ENCODE measurements around the gene RXRA. TPM values are rescaled to one million over a fixed set of nuclear protein-coding genes. Genes with fewer than 3 reads are reported as not detected.

Gene RXRA
- polyA plus RNA-seq, 1 of the 3 experiments (the other 2 are of a cell fraction), result 7.6 TPM

- no peaks in the 10 kb centered on the region for H3K27me3 ChIP-seq (ENCODE audit: insufficient read depth)
Observed at GRCh38 chr9:134431095-134431494, 104.8 kb downstream of the RXRA start.

More at GRCh38 chr9:134431095-134431494, 104.8 kb downstream of the RXRA start:
- H3K36me3 ChIP-seq (replicated peaks in 1 of 2; ENCODE audit: control insufficient read depth in 1 of 2, insufficient read depth in 2 of 2, low read length in 1 of 2), result peaks cover 2 to 4% of the 10 kb centered on the region in 2 experiments
- H3K9ac ChIP-seq, result no peak overlapping the region
- TF ChIP-seq FOXM1 (IDR thresholded peaks at IDR 0.05; ENCODE audit: low read depth) (no peak), CHD2 (IDR thresholded peaks at IDR 0.05; ENCODE audit: low read length, partially characterized antibody) (no peak), ELF1 (IDR thresholded peaks at IDR 0.05) (no peak), RAD21 (IDR thresholded peaks at IDR 0.05; ENCODE audit: low read length) (no peak), POLR2AphosphoS5 (IDR thresholded peaks at IDR 0.05; ENCODE audit: low read depth, low read length) (no peak), TEAD4 (IDR thresholded peaks at IDR 0.05; ENCODE audit: borderline replicate concordance, insufficient read depth) (no peak), MEF2A (IDR thresholded peaks at IDR 0.05; ENCODE audit: borderline replicate concordance, low read depth) (no peak), REST (IDR thresholded peaks at IDR 0.05; ENCODE audit: low read depth, low read length) (no peak), SIN3A (IDR thresholded peaks at IDR 0.05; ENCODE audit: borderline replicate concordance, low read depth, low read length) (no peak), TCF12 (IDR thresholded peaks at IDR 0.05) (no peak), USF2 (IDR thresholded peaks at IDR 0.05; ENCODE audit: borderline replicate concordance, low read depth, low read length) (no peak), RFX5 (IDR thresholded peaks at IDR 0.05; ENCODE audit: low read length) (no peak), NRF1 (IDR thresholded peaks at IDR 0.05; ENCODE audit: low read depth, low read length) (no peak), USF1 (IDR thresholded peaks at IDR 0.05; ENCODE audit: borderline replicate concordance, low read depth) (no peak), FOXJ3 (CRISPR knock-in tag; IDR thresholded peaks at IDR 0.05) (no peak), NFIC (IDR thresholded peaks at IDR 0.05; ENCODE audit: borderline replicate concordance) (no peak)
- peaks cover 18 to 30% of the 10 kb centered on the region in 2 experiments; a peak in 3 of 4 replicates for H3K4me1 ChIP-seq (ENCODE audit: control insufficient read depth in 1 of 2, insufficient read depth in 2 of 2, low read depth in 1 of 2, low read length in 1 of 2)
- no peak overlapping the region for H3K4me2 ChIP-seq
- 100% methylated on average over 1 of the region's 6 CpGs for WGBS (ENCODE audit: low lambda C conversion rate)
- H3K27ac ChIP-seq (ENCODE audit: low read depth in 2 of 2, low read length in 1 of 2), result no peak overlapping the region
- CTCF ChIA-PET, result interaction anchor here (0.7 to 3.5 kb wide), 4 partner anchors 12 to 260 kb away, joined by 3 to 22 read pairs (median 8); no protein-coding TSS in a partner anchor
- no peaks in the 10 kb centered on the region for H3K9me2 ChIP-seq
- H4K20me1 ChIP-seq (ENCODE audit: insufficient read depth), result peaks cover 7% of the 10 kb centered on the region; the same call in 1 of the 2 replicates
- H3K79me2 ChIP-seq (ENCODE audit: insufficient read depth), result no peaks in the 10 kb centered on the region
- DNase-seq, result no peak
- H2AFZ ChIP-seq (ENCODE audit: low read depth), result no peak overlapping the region
- POLR2A ChIA-PET, result no interaction called here
- H3K4me3 ChIP-seq (ENCODE audit: low read depth in 2 of 2, low read length in 1 of 2), result no peak overlapping the region
- H3K9me3 ChIP-seq, result no peaks in the 10 kb centered on the region
- peaks cover 6% of the 10 kb centered on the region for H3F3A ChIP-seq (replicated peaks; ENCODE audit: insufficient read depth)
